ENCODE data around the gene SIGLEC9. TPM values are rescaled to one million over a fixed set of nuclear protein-coding genes. Genes with fewer than 3 reads are reported as not detected.

The SIGLEC9 gene
- total and polyA plus RNA-seq, 2 experiments from 2014 or later, result not detected

- no peaks in the 10 kb centered on the region for H3K9me3 ChIP-seq (ENCODE audit: low read depth)
- WGBS, 2 experiments (ENCODE audit: low coverage in 1 of 2, low lambda C conversion rate in 2 of 2, missing lambda C conversion rate in 2 of 2), result 53 to 61% methylated on average over 3 of the region's 3 CpGs
- peaks cover 5% of the 10 kb centered on the region; the same call in 1 of the 2 replicates for H3K36me3 ChIP-seq (ENCODE audit: low read depth)
- H3K4me3 ChIP-seq, result no peak overlapping the region
- TF ChIP-seq EZH2 (IDR thresholded peaks at IDR 0.05; ENCODE audit: insufficient read depth, poor library complexity, severe bottlenecking) (no peak), EZH2phosphoT487 (IDR thresholded peaks at IDR 0.05; ENCODE audit: insufficient read depth, low read depth) (no peak)
- in situ Hi-C loops (cut with MboI), result no loop called here
- no peak for DNase-seq
- H3K4me1 ChIP-seq (ENCODE audit: insufficient read depth), result no peaks in the 10 kb centered on the region
- no peak overlapping the region for H2AFZ ChIP-seq
- no peaks in the 10 kb centered on the region for H3F3A ChIP-seq (ENCODE audit: insufficient read depth)
- H3K4me2 ChIP-seq (ENCODE audit: unreplicated experiment), result no peak overlapping the region
- no peaks in the 10 kb centered on the region for H3K27me3 ChIP-seq (replicated peaks; ENCODE audit: insufficient read depth)
- H3K27ac ChIP-seq, result no peak overlapping the region
- no peaks in the 10 kb centered on the region for H3K9me2 ChIP-seq (ENCODE audit: insufficient read depth)
- H4K20me1 ChIP-seq (ENCODE audit: insufficient read depth), result no peaks in the 10 kb centered on the region
- peaks cover 45% of the 10 kb centered on the region for H3K79me2 ChIP-seq (ENCODE audit: insufficient read depth)
- no peak overlapping the region for H3K9ac ChIP-seq
These were observed 24.1 kb upstream of the SIGLEC9 start for GRCh38 chr19:51100601-51101000.

- peaks cover 52% of the 10 kb centered on the region for H3K79me2 ChIP-seq (ENCODE audit: insufficient read depth)
- H3K4me1 ChIP-seq (ENCODE audit: insufficient read depth), result no peaks in the 10 kb centered on the region
- in situ Hi-C loops (cut with MboI), result no loop called here
- no peaks in the 10 kb centered on the region for H3K9me3 ChIP-seq (ENCODE audit: low read depth)
- DNase-seq, result peak; percentile 52
- no peak overlapping the region for H3K4me3 ChIP-seq
- no peak overlapping the region for H3K9ac ChIP-seq
- peaks cover 5% of the 10 kb centered on the region; the same call in 1 of the 2 replicates for H3K36me3 ChIP-seq (ENCODE audit: low read depth)
- H3F3A ChIP-seq (ENCODE audit: insufficient read depth), result no peaks in the 10 kb centered on the region
- TF ChIP-seq EZH2phosphoT487 (IDR thresholded peaks at IDR 0.05; ENCODE audit: insufficient read depth, low read depth) (no peak), EZH2 (IDR thresholded peaks at IDR 0.05; ENCODE audit: insufficient read depth, poor library complexity, severe bottlenecking) (no peak)
- no peaks in the 10 kb centered on the region for H3K27me3 ChIP-seq (replicated peaks; ENCODE audit: insufficient read depth)
- no peak overlapping the region for H3K4me2 ChIP-seq (ENCODE audit: unreplicated experiment)
- no peaks in the 10 kb centered on the region for H3K9me2 ChIP-seq (ENCODE audit: insufficient read depth)
- WGBS, 2 experiments (ENCODE audit: low coverage in 1 of 2, low lambda C conversion rate in 2 of 2, missing lambda C conversion rate in 2 of 2), result 94 to 98% methylated on average over 5 of the region's 5 CpGs
- no peaks in the 10 kb centered on the region for H4K20me1 ChIP-seq (ENCODE audit: insufficient read depth)
- H3K27ac ChIP-seq, result no peak overlapping the region
- no peak overlapping the region for H2AFZ ChIP-seq
These were observed 23.4 kb upstream of the SIGLEC9 start for GRCh38 chr19:51101171-51101865.

DNA sequence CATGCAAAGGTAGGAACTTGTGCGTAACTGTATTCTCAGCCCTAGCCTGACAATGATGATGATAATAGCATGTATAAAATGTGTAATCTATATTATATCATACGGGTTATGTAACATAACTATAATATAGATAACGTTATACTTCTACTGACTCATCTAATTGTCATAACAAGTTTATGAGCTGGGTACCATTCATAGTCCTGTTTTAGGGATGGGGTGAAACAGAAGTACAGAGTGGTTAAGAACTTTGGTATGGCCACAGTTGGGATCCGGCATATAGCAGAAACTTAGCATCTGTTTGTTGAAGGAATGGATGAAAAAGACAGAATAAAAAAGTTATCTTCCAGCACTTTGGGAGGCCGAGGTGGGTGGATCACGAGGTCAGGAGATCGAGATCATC is 21.7 kb upstream of the SIGLEC9 start:
- no peaks in the 10 kb centered on the region for H3K4me1 ChIP-seq (ENCODE audit: insufficient read depth)
- H3K9me2 ChIP-seq (ENCODE audit: insufficient read depth), result no peaks in the 10 kb centered on the region
- peaks cover 69% of the 10 kb centered on the region for H3K79me2 ChIP-seq (ENCODE audit: insufficient read depth)
- in situ Hi-C loops (cut with MboI), result no loop called here
- no peaks in the 10 kb centered on the region for H4K20me1 ChIP-seq (ENCODE audit: insufficient read depth)
- H3K9me3 ChIP-seq (ENCODE audit: low read depth), result no peaks in the 10 kb centered on the region
- 90 to 93% methylated on average over 7 of the region's 7 CpGs for WGBS, 2 experiments (ENCODE audit: low coverage in 1 of 2, low lambda C conversion rate in 2 of 2, missing lambda C conversion rate in 2 of 2)
- TF ChIP-seq EZH2 (IDR thresholded peaks at IDR 0.05; ENCODE audit: insufficient read depth, poor library complexity, severe bottlenecking) (no peak), EZH2phosphoT487 (IDR thresholded peaks at IDR 0.05; ENCODE audit: insufficient read depth, low read depth) (no peak)
- DNase-seq, result no peak
- H3K27me3 ChIP-seq (replicated peaks; ENCODE audit: insufficient read depth), result no peaks in the 10 kb centered on the region
- peaks cover 5% of the 10 kb centered on the region; the same call in 1 of the 2 replicates for H3K36me3 ChIP-seq (ENCODE audit: low read depth)
- H3F3A ChIP-seq (ENCODE audit: insufficient read depth), result no peaks in the 10 kb centered on the region
- no peak overlapping the region for H3K27ac ChIP-seq
- H3K4me2 ChIP-seq (ENCODE audit: unreplicated experiment), result no peak overlapping the region
- H3K4me3 ChIP-seq, result no peak overlapping the region
- H2AFZ ChIP-seq, result no peak overlapping the region
- no peak overlapping the region for H3K9ac ChIP-seq

GRCh38 chr19:51103926-51104341 is 20.8 kb upstream of the SIGLEC9 start:
- no peak for TF ChIP-seq EZH2phosphoT487 (IDR thresholded peaks at IDR 0.05; ENCODE audit: insufficient read depth, low read depth)
- no peak for TF ChIP-seq EZH2 (IDR thresholded peaks at IDR 0.05; ENCODE audit: insufficient read depth, poor library complexity, severe bottlenecking)
- H4K20me1 ChIP-seq (ENCODE audit: insufficient read depth), result no peaks in the 10 kb centered on the region
- H3K27ac ChIP-seq, result no peak overlapping the region
- DNase-seq, result no peak
- no peak overlapping the region for H3K4me2 ChIP-seq (ENCODE audit: unreplicated experiment)
- H3K36me3 ChIP-seq (ENCODE audit: low read depth), result peaks cover 5% of the 10 kb centered on the region; the same call in 1 of the 2 replicates
- H3F3A ChIP-seq (ENCODE audit: insufficient read depth), result no peaks in the 10 kb centered on the region
- H3K9me3 ChIP-seq (ENCODE audit: low read depth), result no peaks in the 10 kb centered on the region
- no peak overlapping the region for H3K4me3 ChIP-seq
- H3K4me1 ChIP-seq (ENCODE audit: insufficient read depth), result no peaks in the 10 kb centered on the region
- H3K9ac ChIP-seq, result no peak overlapping the region
- H3K79me2 ChIP-seq (ENCODE audit: insufficient read depth), result peaks cover 69% of the 10 kb centered on the region
- H2AFZ ChIP-seq, result no peak overlapping the region
- no peaks in the 10 kb centered on the region for H3K27me3 ChIP-seq (replicated peaks; ENCODE audit: insufficient read depth)
- in situ Hi-C loops (cut with MboI), result no loop called here
- WGBS, 2 experiments (ENCODE audit: low coverage in 1 of 2, low lambda C conversion rate in 2 of 2, missing lambda C conversion rate in 2 of 2), result 95% methylated on average over 30 to 49 of the region's 49 CpGs
- H3K9me2 ChIP-seq (ENCODE audit: insufficient read depth), result no peaks in the 10 kb centered on the region

All from GM23248 (cell line).